GM21423 (cell line): ENCODE results near the gene ADAP1.

Experiments used
- ATAC-seq: cut with Tn5 transposase; IDR thresholded peaks from one replicate; pipeline ENCODE4 v1.9.1; 2021; ENCODE audit warnings: mild to moderate bottlenecking, moderate library complexity; ENCODE audit not compliant: unreplicated experiment

The ADAP1 gene

GRCh38 chr7:871900-872537 lies 82.5 kb downstream of the ADAP1 start:
- no peak for ATAC-seq

DNA sequence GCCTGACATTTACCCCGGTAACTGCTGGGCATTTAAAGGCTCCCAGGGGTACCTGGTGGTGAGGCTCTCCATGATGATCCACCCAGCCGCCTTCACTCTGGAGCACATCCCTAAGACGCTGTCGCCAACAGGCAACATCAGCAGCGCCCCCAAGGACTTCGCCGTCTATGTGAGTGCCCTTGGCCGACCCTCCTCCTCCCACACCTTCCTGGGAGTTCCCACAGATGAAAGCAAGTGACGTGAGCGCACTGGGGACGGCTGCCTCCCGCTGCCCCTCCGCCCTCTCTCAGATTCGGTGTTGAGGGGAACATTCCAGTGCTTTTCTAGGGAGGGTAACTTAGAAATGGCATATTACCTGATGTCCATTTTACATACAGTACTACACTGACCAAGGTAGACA lies 85.1 kb downstream of the ADAP1 start:
- no peak for ATAC-seq

GRCh38 chr7:868189-868486 lies 86.3 kb downstream of the ADAP1 start:
- no peak for ATAC-seq

DNA sequence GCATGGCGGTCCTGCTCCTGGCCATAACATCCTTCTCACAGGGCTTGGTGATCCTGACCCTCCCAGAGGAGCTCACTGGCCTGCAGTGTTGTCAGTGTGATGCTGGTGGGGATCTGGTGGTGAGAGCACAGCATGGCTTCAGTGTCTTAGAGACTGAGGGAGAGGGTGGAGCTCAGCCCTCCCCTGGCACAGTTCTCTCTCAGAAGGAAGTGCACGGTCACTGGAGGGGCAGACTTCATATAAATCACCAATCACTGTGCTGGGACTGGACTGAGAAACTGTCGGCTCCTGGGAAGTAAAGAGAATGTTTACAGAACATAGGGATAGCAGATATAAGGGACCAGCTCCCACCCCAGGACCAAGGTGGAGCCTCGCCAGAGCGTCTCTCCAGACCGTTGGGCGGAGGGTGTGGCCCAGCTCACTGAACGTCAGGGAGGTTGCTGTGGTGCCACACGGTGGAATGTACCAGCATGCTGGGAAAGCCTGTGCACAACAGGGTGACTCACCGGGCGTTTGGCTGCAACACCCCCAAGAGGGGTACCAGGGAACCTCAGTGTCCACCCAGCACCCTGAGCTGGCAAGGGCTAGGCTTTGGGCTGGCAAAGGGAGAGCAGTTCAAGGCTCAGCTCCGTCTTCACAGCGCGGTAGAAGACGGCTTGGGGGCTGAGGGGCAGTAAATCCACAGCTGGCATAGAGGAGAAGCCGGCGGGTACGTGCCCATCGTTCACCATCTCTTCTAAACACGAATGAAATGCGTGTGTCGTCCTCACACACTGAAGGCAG lies 86.9 kb downstream of the ADAP1 start:
- ATAC-seq = no peak

DNA sequence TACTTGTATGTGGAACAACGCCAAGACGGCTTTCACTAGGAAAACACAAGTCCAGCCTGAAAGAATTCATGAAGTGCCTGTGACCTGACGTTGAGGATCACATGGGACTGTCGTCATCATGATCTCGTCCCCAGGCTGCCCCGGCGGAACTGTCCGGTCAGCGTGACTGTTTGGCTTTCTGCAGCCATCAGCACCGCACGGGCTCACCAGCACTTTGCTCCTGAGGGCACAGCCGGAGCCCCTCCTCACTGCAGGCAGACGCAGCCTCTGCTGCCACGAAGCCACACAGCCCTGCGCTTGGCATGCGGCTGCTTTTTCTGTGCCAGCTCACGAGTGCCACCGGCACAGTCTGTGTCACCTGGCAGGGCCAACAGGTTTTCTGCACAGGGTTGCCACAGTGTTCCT lies 87.5 kb downstream of the ADAP1 start:
- ATAC-seq = no peak

GRCh38 chr7:865921-866320 lies 88.6 kb downstream of the ADAP1 start:
- no peak for ATAC-seq

GRCh38 chr7:863106-863505 lies 91.4 kb downstream of the ADAP1 start:
- no peak for ATAC-seq

- ATAC-seq = no peak
Measured at GRCh38 chr7:862157-862556, 92.3 kb downstream of the ADAP1 start.

DNA sequence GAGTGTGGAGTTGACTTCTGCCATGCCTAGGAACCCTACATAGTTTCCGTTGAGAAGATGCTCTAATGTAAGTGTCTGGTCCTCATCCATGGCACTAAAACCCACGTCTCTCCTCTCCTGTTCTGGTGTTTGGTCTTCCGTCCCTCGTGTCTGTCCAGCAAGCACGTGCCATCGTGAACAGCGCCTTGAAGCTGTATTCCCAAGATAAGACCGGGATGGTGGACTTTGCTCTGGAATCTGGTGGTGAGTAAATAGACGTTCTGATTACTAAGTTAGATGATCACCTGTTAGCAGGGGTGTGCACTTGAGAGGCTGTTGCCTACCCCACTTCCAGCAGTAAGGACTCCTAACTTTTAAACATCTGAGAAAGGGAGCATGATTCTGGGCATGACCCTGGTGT lies 93.3 kb downstream of the ADAP1 start:
- no peak for ATAC-seq

DNA sequence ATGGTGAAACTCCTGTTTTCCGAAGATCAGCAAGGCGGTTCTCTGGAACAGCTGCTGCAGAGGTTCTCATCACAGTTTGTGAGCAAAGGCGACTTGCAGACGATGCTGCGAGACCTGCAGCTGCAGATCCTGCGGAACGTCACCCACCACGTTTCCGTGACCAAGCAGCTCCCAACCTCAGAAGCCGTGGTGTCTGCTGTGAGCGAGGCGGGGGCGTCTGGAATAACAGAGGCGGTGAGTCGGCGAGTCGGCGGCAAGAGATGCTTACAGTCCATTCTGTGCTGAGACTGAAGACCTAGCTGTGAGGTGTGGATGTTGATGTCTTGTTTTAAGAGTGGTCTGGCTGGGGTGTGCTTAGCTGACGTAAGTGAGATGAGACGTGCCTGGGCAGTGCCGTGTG lies 94.3 kb downstream of the ADAP1 start:
- no peak for ATAC-seq

DNA sequence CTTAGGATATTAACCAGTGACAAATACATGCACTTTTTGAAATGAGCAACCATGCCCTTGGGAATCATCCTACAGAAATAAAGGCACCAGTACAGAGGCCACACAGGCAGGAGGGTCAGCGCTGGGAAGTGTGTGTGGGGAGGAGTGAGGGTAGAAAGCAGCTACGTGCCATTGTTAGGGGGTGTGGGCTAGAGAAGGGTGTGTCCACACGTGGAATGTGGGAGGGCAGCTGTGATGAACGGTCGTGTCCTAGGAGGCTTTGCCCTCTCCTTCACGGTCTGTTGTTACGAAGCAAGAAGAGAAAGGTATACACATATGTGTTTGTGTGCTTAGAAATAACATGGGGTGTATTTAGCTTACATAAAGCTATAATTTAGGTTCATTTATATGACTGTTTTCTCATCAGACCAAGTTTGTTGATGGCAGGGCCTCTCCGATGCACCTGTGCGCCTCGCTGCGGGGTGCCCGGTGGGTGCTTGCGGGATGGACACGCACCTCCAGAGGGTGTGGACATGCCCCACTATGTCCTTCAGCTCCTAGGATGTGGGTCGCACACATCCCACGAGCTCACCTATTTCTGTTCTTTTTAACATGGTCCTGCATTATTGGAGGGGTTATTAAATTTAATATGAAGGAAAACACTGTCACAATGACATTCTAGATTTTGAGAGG lies 95.0 kb downstream of the ADAP1 start:
- no peak for ATAC-seq

GRCh38 chr7:857661-858060 lies 96.8 kb downstream of the ADAP1 start:
- ATAC-seq = no peak

- ATAC-seq = no peak
Measured at GRCh38 chr7:856444-857095, 97.9 kb downstream of the ADAP1 start.

- ATAC-seq = no peak
Measured at GRCh38 chr7:855686-856369, 98.7 kb downstream of the ADAP1 start.

DNA sequence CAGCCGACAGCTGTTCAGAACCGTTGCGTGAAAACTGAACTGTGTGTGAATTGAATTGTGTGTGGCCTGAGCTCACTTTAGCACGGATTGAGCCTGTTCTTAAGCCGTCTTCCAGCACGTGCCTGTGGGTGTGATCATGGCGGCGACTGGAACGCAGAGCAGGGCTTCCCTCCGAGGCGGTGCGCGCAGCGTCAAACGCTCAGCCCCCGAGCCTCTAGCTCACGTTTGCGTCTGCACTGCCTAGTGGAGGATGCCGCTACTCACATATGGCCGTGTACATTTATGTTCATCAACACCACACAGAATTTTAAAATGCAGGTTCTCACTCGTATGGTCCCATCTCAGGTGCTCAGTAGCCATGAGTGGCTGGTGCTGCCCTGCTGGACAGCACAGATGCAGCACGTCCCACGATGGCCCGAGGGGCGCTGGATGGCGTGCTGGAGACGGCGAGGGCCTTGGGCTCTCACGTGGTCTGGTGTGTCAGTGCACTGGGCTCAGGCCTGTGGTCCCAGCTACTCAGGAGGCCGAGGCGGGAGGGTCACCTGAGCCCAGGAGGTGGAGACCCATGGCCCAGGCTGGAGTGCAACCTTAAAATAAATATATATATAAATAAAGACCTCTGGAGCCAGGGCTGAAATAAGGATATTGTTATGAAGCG lies 100.2 kb downstream of the ADAP1 start:
- ATAC-seq = no peak

GRCh38 chr7:853366-854117 lies 100.9 kb downstream of the ADAP1 start:
- no peak for ATAC-seq

DNA sequence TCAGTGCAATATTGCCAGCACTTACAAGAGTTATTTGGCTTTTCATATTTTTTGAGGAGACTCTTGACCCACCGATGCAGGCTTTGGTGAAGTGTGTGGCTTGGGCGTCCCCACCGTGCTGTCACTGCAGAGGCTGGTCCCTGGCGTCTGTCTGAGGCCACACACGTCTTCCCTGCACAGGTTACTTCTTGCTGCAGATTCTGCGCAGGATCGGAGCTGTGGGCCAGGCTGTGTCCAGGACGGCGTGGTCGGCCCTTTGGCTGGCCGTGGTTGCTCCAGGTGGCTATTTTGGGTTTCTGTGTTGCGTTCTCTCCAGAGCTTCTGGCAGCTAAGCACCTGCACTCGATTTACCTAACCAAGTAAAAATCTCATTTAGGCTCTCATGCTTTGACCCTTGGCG lies 103.3 kb downstream of the ADAP1 start:
- ATAC-seq = no peak

- no peak for ATAC-seq
Measured at GRCh38 chr7:849781-850180, 104.7 kb downstream of the ADAP1 start.

- ATAC-seq = no peak
Measured at GRCh38 chr7:849145-849544, 105.3 kb downstream of the ADAP1 start.
